HG02571 (cell line): ENCODE data around the gene PANK3.
A peak's percentile ranks its signal among the peaks of the same experiment; 100 is the strongest.

Experiments used
- ATAC-seq: cut with Tn5 transposase; IDR thresholded peaks from one replicate; pipeline ENCODE4 v1.9.1; 2021; ENCODE audit warnings: mild to moderate bottlenecking, moderate library complexity; ENCODE audit not compliant: unreplicated experiment

Gene PANK3

DNA sequence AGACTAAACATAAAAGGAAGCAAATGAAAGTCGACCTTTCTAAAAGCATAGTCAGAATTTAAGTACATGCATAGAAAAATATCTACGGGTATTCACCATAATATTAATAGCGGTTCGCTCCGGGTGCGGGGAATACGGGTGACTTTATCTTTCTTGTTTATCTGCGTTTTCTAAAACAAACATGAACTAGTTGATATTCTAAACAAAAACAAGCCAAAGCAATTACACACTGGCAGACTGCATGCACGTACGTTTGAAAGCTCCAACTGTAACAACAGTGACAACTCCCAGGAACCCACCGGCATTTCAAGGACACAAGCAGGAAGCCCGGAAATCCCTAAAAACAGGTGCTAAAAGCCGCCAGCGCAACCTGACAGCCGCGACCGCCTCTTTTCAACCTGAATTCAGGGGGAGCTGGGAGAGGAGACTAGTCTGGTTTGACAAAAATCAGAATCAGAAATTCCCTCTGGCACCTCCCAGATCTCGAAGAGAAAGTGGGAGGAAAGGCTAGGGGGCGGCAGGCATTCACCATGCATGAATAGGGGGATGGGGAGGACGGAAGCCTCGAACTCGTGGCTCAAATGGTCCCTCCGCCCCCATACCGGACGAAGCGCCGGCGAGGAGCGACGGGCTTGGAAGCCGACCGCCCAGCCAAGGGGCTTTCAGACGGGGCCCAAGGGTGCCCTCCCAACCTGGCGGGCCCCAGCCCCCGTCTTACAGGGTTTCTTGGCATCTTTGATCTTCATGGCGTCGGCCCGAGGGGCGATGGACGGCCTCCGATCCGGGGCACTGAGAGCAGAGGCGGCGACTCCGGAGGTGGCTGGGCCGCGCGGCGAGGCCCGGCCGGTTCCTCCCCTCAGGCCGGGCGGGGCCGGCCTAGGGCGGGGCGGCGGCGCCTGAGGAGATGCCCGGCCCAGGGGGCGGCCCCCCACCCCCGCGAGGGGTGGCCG, at the start of gene PANK3:
PANK3 (minus strand) TSS at position 831 of the 950 bp plus-strand sequence; CDS start at position 746, 85 bp downstream.
- peak; percentile 62 for ATAC-seq

- no peak for ATAC-seq
These were observed 45.7 kb upstream of the PANK3 start for GRCh38 chr5:168624850-168625364.

- ATAC-seq: no peak
These were observed 41.6 kb upstream of the PANK3 start for GRCh38 chr5:168620807-168621206.

DNA sequence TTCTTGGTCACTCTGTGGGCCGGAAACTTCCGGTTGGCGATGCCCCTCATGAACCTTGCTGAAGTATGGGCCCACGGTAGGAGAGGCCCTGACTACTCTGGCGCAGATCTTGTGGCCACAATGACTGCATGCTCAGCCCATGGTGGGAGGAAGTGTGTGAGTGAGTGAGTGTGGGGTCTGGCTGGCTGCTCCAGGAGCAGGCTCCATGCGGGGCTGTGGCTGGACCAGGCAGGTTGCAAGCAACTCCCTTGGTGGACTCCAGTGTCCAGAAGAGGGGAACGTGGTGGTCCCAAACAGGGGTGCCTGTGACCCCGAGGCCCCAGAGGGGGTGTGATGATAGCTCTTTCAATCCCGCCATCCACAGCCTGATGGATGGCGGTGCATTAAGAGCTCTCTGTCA, 35.5 kb upstream of the PANK3 start:
- no peak for ATAC-seq

- no peak for ATAC-seq
These were observed 34.8 kb upstream of the PANK3 start for GRCh38 chr5:168613996-168614395.

GRCh38 chr5:168613396-168613795, 34.2 kb upstream of the PANK3 start:
- ATAC-seq: no peak

- ATAC-seq: no peak
These were observed 33.8 kb upstream of the PANK3 start for GRCh38 chr5:168612996-168613395.

DNA sequence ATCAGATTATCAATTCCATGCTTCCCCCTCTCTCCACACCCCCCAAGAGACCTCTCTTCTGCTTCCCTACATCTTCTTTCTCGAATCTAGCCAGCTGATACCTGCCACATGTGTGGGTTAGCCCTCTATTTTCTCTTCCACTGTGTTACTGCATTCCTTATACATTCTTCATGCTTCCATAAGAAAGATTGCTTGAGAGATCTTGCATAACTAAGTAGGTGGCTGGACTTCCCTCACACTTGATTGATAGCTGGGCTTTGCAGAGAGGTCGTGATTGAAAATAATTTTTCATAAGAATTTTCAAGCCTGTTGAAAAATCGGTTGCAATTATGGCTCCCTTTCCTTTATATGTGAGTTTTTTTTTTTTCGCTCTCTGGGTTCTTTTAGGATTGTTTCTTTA, 33.0 kb upstream of the PANK3 start:
- no peak for ATAC-seq

GRCh38 chr5:168611165-168611564, 32.0 kb upstream of the PANK3 start:
- no peak for ATAC-seq

GRCh38 chr5:168609806-168610482, 30.8 kb upstream of the PANK3 start:
- no peak for ATAC-seq

GRCh38 chr5:168608821-168609220, 29.7 kb upstream of the PANK3 start:
- no peak for ATAC-seq

DNA sequence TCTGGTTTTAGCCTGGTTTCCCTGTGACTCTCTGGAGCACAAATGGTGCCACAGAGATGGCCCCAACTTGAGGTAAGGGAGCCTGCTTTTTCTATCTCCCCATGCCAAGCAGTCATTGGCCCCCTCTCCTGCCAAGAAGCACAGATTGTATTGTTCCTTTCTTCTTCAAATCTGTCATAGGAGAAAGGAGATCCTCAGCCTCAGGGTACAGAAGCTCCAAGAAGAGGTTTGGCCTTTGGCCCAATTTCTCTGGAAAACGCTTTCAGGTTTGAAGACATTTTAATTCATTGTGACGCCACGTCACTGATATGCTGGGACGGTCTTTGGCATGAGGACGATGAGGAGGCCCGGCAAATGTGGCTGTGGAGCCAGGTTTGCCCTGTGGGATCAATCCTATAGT, 29.2 kb upstream of the PANK3 start:
- ATAC-seq: no peak

DNA sequence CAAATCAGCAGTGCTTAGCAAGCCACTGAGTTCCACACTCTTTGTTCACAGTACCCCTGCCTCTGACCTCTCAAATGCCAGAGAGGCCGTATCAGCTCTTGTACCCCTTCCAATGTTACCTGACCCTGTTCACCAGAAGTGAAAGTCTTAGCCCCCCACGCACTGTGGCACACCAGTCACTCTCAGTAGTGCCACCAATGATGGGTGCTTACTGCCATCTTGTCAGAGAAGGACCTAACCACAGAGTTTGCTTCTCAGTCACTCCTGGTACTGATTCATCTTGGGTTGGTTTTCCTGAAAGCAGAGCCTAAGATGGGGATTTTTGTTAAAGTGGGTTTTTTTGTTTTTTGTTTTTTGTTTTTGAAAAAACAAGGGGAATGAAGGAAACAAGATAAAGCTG, 28.8 kb upstream of the PANK3 start:
- ATAC-seq: peak; percentile 77

GRCh38 chr5:168606562-168606961, 27.4 kb upstream of the PANK3 start:
- no peak for ATAC-seq

GRCh38 chr5:168604436-168604835, 25.3 kb upstream of the PANK3 start:
- ATAC-seq: no peak

DNA sequence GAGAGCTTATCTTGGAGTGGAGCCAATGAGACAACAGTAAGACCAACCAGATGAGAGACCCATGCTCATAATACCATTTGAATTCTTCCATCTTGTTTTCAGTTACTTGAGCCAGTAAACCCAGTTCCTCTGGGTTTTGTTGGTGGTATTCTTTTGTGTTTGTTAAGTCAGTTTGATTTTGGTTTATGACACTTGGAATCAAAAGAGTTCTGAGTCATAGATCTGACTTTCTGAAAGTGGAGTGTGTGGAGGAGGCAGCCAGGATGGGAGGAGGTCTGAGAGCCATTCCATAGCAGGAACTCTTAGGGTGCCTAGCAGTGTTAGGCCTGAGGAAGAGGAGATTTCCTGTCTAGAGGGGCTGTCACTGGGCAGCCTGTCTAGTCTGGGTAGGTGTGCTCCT, 24.6 kb upstream of the PANK3 start:
- no peak for ATAC-seq

- no peak for ATAC-seq
These were observed 23.3 kb upstream of the PANK3 start for GRCh38 chr5:168602517-168602916.

DNA sequence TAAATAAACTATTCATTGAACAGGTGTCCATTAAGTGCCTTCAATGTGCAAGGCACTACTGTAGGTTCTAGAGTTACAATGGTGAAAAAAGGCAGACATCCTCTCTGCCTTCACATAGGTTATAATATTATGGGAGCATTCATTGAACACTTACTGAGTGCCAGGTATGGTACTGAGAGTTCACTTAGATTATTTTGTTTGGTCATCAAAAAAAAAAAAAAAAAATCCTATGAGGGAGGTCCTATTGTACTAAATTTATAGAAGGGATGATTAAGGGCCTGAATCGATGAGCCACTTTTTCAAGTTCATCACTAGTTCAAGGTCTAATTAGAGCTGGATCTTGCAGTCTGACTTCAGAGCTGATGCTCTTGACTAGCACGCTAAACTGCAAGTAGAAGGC, 22.8 kb upstream of the PANK3 start:
- no peak for ATAC-seq

- ATAC-seq: no peak
These were observed 21.2 kb upstream of the PANK3 start for GRCh38 chr5:168600409-168600808.

DNA sequence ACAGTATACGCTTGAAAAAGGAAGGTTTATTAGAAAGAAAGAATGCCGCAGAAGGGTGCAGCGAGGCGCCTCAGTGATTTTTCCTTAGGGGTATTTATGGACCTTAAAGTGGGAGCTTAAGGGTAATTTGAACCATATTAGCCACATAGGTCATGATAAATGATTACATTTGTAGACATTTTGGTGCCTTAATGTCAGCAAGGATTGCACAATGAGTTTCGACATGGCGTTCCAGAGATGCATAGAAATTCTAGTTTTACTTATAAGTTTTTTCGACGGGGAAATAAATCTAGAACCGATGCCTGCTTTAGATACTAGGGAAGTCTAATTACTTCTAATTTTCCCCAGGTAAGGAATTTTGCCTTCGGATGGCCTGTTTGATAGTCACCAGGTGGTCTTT, 20.7 kb upstream of the PANK3 start:
- no peak for ATAC-seq

- no peak for ATAC-seq
These were observed 19.5 kb upstream of the PANK3 start for GRCh38 chr5:168598639-168599038.

GRCh38 chr5:168596927-168597326, 17.8 kb upstream of the PANK3 start:
- ATAC-seq: no peak
